Endothelial cell of umbilical vein (primary cell): ENCODE measurements around the gene NTRK2. TPM values are rescaled to one million over a fixed set of nuclear protein-coding genes. Genes with fewer than 3 reads are reported as not detected.

Experiments used
- BruUV-seq: library from RNA; stranded (reverse); fragments of 400-500 nt; replicated peaks from 2 replicates; lab custom pipeline; 2021; lab: Mats Ljungman, UMichigan
- CTCF ChIA-PET: fragments of 300-600, 350-600 bp; sonication (Branson Sonifier 250); formaldehyde crosslinking; loops from one replicate; lab custom pipeline; 2021; ENCODE audit warnings: antibody characterized with exemption, inconsistent platforms; lab: Charles Lee
- POLR2A ChIA-PET: fragments of 300-600, 350-600 bp; sonication (Branson Sonifier 250); formaldehyde crosslinking; loops from one replicate; lab custom pipeline; 2021; ENCODE audit warnings: antibody characterized with exemption, inconsistent platforms; lab: Charles Lee
- DNase-seq: peaks from one replicate; pipeline ENCODE4 v3.0.0-alpha.2; 2011; ENCODE audit warnings: low read depth, low spot score
- FAIRE-seq: peaks from 2 replicates; lab custom pipeline; 2011; peaks lifted over from hg19 to GRCh38; lab: Jason Lieb, UNC
- H2AFZ ChIP-seq: 2 replicates; pipeline ENCODE4 v1.6.0; 2012; ENCODE audit warnings: low read depth, low read length, control low read depth, inconsistent platforms
- H3K27ac ChIP-seq: 2 replicates; pipeline ENCODE4 v1.5.1; 2011; ENCODE audit warnings: low read depth, mild to moderate bottlenecking, control low read depth, low read length, moderate library complexity; ENCODE audit not compliant: insufficient read depth
- H3K27me3 ChIP-seq, 2 experiments: 2 replicates each; pipeline versions ENCODE4 v1.6.0 to v1.6.1; 2011; ENCODE audit warnings: low read length in 2 of 2, mixed read lengths in 1 of 2; ENCODE audit not compliant: control insufficient read depth in 2 of 2, insufficient read depth in 2 of 2
- H3K36me3 ChIP-seq, 2 experiments: 2 replicates in 1 of 2; 3 replicates in 1 of 2; pipeline ENCODE4 v1.5.1; 2011; ENCODE audit warnings: low read length in 2 of 2, mild to moderate bottlenecking in 1 of 2, moderate library complexity in 1 of 2; ENCODE audit not compliant: control insufficient read depth in 2 of 2, insufficient read depth in 2 of 2; ENCODE audit errors: extremely low read depth in 1 of 2
- H3K4me1 ChIP-seq: 3 replicates; pipeline ENCODE4 v1.5.1; 2011; ENCODE audit warnings: mild to moderate bottlenecking, low read length; ENCODE audit not compliant: control insufficient read depth, insufficient read depth; ENCODE audit errors: extremely low read depth
- H3K4me2 ChIP-seq: 2 replicates; pipeline ENCODE4 v1.6.1; 2011; ENCODE audit warnings: low read length, control low read depth, mixed read lengths; ENCODE audit not compliant: insufficient read depth
- H3K4me3 ChIP-seq, 3 experiments: fragments of 200-600 bp in 1 of 3; sonication (generic), shearing (Covaris generic) in 1 of 3; replicated peaks in 1 of 3; 2 replicates each; pipeline ENCODE4 v1.5.1; 2011 to 2016; ENCODE audit warnings: control low read depth in 3 of 3, low read length in 3 of 3, mild to moderate bottlenecking in 2 of 3, inconsistent platforms in 1 of 3, low read depth in 1 of 3, moderate library complexity in 1 of 3; ENCODE audit not compliant: insufficient read depth in 1 of 3
- H3K79me2 ChIP-seq: 2 replicates; pipeline ENCODE4 v1.6.0; 2012; ENCODE audit warnings: low read length, inconsistent platforms; ENCODE audit not compliant: control insufficient read depth, insufficient read depth
- H3K9ac ChIP-seq: replicated peaks from 2 replicates; pipeline ENCODE3; 2011; ENCODE audit warnings: low read length, control low read depth; ENCODE audit not compliant: insufficient read depth; ENCODE audit errors: extremely low read depth
- H3K9me1 ChIP-seq: replicated peaks from 3 replicates; pipeline ENCODE4 v1.6.0; 2011; ENCODE audit warnings: mild to moderate bottlenecking, low read length; ENCODE audit not compliant: control insufficient read depth, insufficient read depth; ENCODE audit errors: extremely low read depth
- H3K9me3 ChIP-seq: replicated peaks from 2 replicates; pipeline ENCODE4 v1.5.1; 2012; ENCODE audit warnings: low read length, inconsistent platforms; ENCODE audit not compliant: control insufficient read depth, insufficient read depth
- H4K20me1 ChIP-seq: replicated peaks from 2 replicates; pipeline ENCODE3; 2011; ENCODE audit warnings: mild to moderate bottlenecking, low read length; ENCODE audit not compliant: control insufficient read depth, insufficient read depth; ENCODE audit errors: extremely low read depth
- CTCF ChIP-seq, 2 donors: IDR thresholded peaks; 1 replicate in 1 of 2; 2 replicates in 1 of 2; pipeline ENCODE4 v1.5.1; 2011; ENCODE audit warnings: low read length in 2 of 2, mild to moderate bottlenecking in 2 of 2, moderate library complexity in 2 of 2, control low read depth in 1 of 2, inconsistent platforms in 1 of 2, low read depth in 1 of 2; ENCODE audit not compliant: insufficient read depth in 1 of 2; ENCODE audit errors: extremely low read depth in 1 of 2
- EZH2 ChIP-seq: IDR thresholded peaks from 2 replicates; pipeline ENCODE4 v1.6.1; 2012; ENCODE audit warnings: borderline replicate concordance, low read depth, mild to moderate bottlenecking, moderate library complexity, low read length, inconsistent platforms; ENCODE audit not compliant: severe bottlenecking
- FOS ChIP-seq: IDR thresholded peaks from 2 replicates; pipeline ENCODE4 v1.6.1; 2011; ENCODE audit warnings: mild to moderate bottlenecking, low read length, moderate library complexity, borderline replicate concordance; ENCODE audit not compliant: insufficient read depth
- GATA2 ChIP-seq: IDR thresholded peaks from 2 replicates; pipeline ENCODE4 v1.7.0; 2011; ENCODE audit warnings: low read depth, mild to moderate bottlenecking, moderate library complexity, mixed read lengths, low read length; ENCODE audit not compliant: insufficient read length, insufficient read depth
- JUN ChIP-seq: IDR thresholded peaks from 2 replicates; pipeline ENCODE4 v1.6.1; 2011; ENCODE audit warnings: borderline replicate concordance, low read depth; ENCODE audit not compliant: insufficient read length, insufficient read depth
- dilution Hi-C: fragments of 300-500 bp; cut with MboI; formaldehyde crosslinking; loops from one replicate; pipeline ENCODE4 v1.15.0; 2019; ENCODE audit warnings: low sequenced_read_pairs; ENCODE audit not compliant: extremely low pct_ligation_motif_present
- intact Hi-C: fragments of 100-400 bp; cut with micrococcal nuclease; formaldehyde crosslinking; loops from one replicate; pipeline ENCODE4 v1.10.0; 2022
- polyA plus RNA-seq, 4 experiments: library from polyadenylated mRNA; depleted of rRNA in 3 of 4; stranded (reverse) in 3 of 4; unstranded in 1 of 4; fragments of >200 nt; gene quantifications; 2 replicates each; pipeline versions ENCODE4 v1.2.1 to v1.2.3, GENCODE V29; 2011 to 2012; ENCODE audit warnings: missing spikeins in 1 of 4
- total RNA-seq: library from RNA; stranded (reverse); gene quantifications from 2 replicates; pipeline ENCODE4 v1.2.3, GENCODE V29; 2021
- TF ChIP-seq, protein P1 (sequence below): IDR thresholded peaks from 2 replicates; pipeline ENCODE4 v1.6.1; 2011; ENCODE audit not compliant: insufficient read depth, insufficient read length

Gene NTRK2
- total and polyA plus RNA-seq, 2 donors (not counting 3 experiments of a cell fraction or from before 2014, with no cell fraction given), result 0.01 to 0.13 TPM

DNA sequence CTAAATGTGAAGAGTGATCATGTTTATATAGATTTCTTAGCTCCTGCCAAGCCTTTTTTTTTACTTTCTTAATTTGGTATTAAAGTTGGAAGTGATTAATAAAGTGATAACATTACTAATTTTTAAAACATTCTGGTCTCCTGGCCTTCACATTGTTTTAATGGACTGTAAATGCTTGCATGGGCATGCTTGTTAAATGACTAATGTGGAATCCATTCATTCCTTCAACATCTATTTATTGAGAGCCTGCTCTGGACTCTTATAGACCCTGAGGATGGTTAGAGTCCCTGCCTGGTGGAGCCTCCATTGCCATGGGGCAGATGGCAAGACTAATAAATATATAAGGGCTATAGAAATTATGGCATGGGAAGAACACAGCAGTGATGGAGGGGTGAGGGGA, 103.5 kb downstream of the NTRK2 start:
- CTCF ChIA-PET, result no interaction called here
- peak; percentile 33 for DNase-seq
- TF ChIP-seq FOS, result peak; percentile 39
- TF ChIP-seq, protein P1, sequence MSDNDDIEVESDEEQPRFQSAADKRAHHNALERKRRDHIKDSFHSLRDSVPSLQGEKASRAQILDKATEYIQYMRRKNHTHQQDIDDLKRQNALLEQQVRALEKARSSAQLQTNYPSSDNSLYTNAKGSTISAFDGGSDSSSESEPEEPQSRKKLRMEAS, result no peak
- TF ChIP-seq GATA2, result peak; percentile 24
- BruUV-seq, result no TSS peak
- peak; percentile 37 for FAIRE-seq
- no peaks in the 10 kb centered on the region for H3K36me3 ChIP-seq
- no peak overlapping the region for H2AFZ ChIP-seq
- dilution Hi-C loops, result no loop called here
- no peak overlapping the region for H3K27ac ChIP-seq
- peaks cover 8% of the 10 kb centered on the region for H3K4me1 ChIP-seq
- H3K27me3 ChIP-seq, result no peaks in the 10 kb centered on the region
- H4K20me1 ChIP-seq, result no peaks in the 10 kb centered on the region
- no peaks in the 10 kb centered on the region for H3K9me1 ChIP-seq
- H3K79me2 ChIP-seq, result no peaks in the 10 kb centered on the region
- no peaks in the 10 kb centered on the region for H3K9me3 ChIP-seq
- H3K9ac ChIP-seq, result no peak overlapping the region
- H3K4me2 ChIP-seq, result no peak overlapping the region
- intact Hi-C loops, result loop anchor here (10.0 kb wide), 1 partner anchor 652 kb away; no protein-coding TSS in a partner anchor
- POLR2A ChIA-PET, result no interaction called here
- no peak overlapping the region for H3K4me3 ChIP-seq

DNA sequence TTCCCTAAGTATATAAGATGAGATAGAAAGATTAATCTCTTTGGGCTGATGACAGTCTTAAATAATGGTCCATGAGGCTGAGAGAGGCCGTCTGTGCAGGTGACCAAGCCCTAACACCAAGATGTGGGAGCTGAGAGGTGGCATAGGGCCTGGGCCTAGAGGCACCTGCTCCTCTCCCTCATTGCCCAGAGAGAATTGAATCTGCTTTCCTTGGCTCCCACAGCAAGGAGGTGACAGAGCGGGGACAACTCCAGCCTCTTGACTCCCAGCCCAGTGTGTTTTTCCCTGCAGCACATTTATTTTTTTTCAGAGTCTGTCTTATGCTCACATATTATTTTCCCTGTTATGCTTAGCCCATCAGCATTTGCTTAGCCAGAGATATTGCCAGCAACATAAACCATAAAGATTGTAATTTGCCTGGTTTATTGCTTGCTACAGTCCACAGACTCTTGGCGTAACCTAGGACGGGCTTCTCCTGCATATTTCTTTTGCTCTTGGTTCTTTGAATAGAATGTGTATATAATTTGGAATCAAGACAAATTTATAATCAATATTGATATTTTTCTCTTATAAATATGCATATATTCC, 105.6 kb downstream of the NTRK2 start:
- Histone ChIP-seq H3K79me2 (no peaks in the 10 kb centered on the region), H3K9me1 (no peaks in the 10 kb centered on the region), H3K9ac (no peak overlapping the region), H3K9me3 (no peaks in the 10 kb centered on the region), H3K27ac (no peak overlapping the region), H3K4me3 (no peak overlapping the region), H2AFZ (no peak overlapping the region), H3K4me1 (peaks cover 8% of the 10 kb centered on the region), H4K20me1 (no peaks in the 10 kb centered on the region), H3K4me2 (no peak overlapping the region), H3K27me3 (no peaks in the 10 kb centered on the region), H3K36me3 (no peaks in the 10 kb centered on the region)
- dilution Hi-C loops (no loop called here), intact Hi-C loops (loop anchor here (10.0 kb wide), 1 partner anchor 650 kb away; no protein-coding TSS in a partner anchor)
- BruUV-seq, result no TSS peak
- TF ChIP-seq JUN (no peak), FOS (no peak), CTCF (IDR thresholded peaks at IDR 0.05; ENCODE audit: extremely low read depth in 1 of 2, insufficient read depth in 1 of 2, low read depth in 1 of 2, low read length in 2 of 2) (no peak), EZH2 (no peak), GATA2 (no peak)
- TF ChIP-seq, protein P1, result no peak
- CTCF ChIA-PET, result no interaction called here
- FAIRE-seq (no peak), DNase-seq (no peak)
- POLR2A ChIA-PET, result no interaction called here
